Esophagus muscularis mucosa (tissue), 4 donors: ENCODE measurements around the gene ROBO1. TPM values are rescaled to one million over a fixed set of nuclear protein-coding genes. Genes with fewer than 3 reads are reported as not detected.

Experiments
- DNase-seq: peaks from one replicate; pipeline ENCODE4 v3.0.0-alpha.2; 2017; ENCODE audit errors: extremely low spot score
- H3K27ac ChIP-seq, 4 donors: fragments of 200-600 bp; sonication (generic); replicated peaks in 1 of 4; 1 replicate in 3 of 4; 2 replicates in 1 of 4; pipeline ENCODE4 v1.5.1; 2016 to 2019; ENCODE audit warnings: mild to moderate bottlenecking in 1 of 4
- H3K27me3 ChIP-seq, 4 donors: fragments of 200-600 bp; sonication (generic); one replicate each; pipeline versions ENCODE4 v1.5.1 to v1.6.0; 2016 to 2019
- H3K36me3 ChIP-seq, 4 donors: fragments of 200-600 bp; sonication (generic); one replicate each; pipeline ENCODE4 v1.5.1; 2016 to 2019
- H3K4me1 ChIP-seq, 4 donors: fragments of 200-600 bp; sonication (generic); one replicate each; pipeline ENCODE4 v1.5.1; 2016 to 2019
- H3K4me3 ChIP-seq, 4 donors: fragments of 200-600 bp; sonication (generic); 1 replicate in 2 of 4; 2 replicates in 2 of 4; pipeline ENCODE4 v1.5.1; 2016 to 2019; ENCODE audit warnings: mild to moderate bottlenecking in 4 of 4, moderate library complexity in 1 of 4
- H3K9me3 ChIP-seq, 4 donors: fragments of 200-600 bp; sonication (generic); 1 replicate in 3 of 4; 2 replicates in 1 of 4; pipeline ENCODE4 v1.5.1; 2016 to 2019
- EP300 ChIP-seq: sonication (generic); formaldehyde crosslinking; IDR thresholded peaks from one replicate; pipeline ENCODE4 v1.6.1; 2017; ENCODE audit warnings: antibody characterized with exemption
- POLR2A ChIP-seq: fragments of 450-650 bp; IDR thresholded peaks from one replicate; pipeline ENCODE4 v1.6.1; 2017; ENCODE audit warnings: antibody characterized with exemption, moderate library complexity, mild to moderate bottlenecking, low read depth
- POLR2AphosphoS5 ChIP-seq, 2 donors: sonication (generic); formaldehyde crosslinking; IDR thresholded peaks; one replicate each; pipeline ENCODE4 v1.6.1; 2017; ENCODE audit warnings: antibody characterized with exemption in 2 of 2
- WGBS: methylation state at CpG from one replicate; pipeline ENCODE4 v1.1.5; 2018; 5-methylcytosine and 5-hydroxymethylcytosine counted together
- intact Hi-C: fragments of 100-400 bp; cut with DNase I; formaldehyde crosslinking; loops from one replicate; pipeline ENCODE4 v1.15.1; 2023
- total RNA-seq, 4 donors: library from RNA; depleted of rRNA; stranded (reverse); fragments of >200 nt; gene quantifications; one replicate each; pipeline versions ENCODE4 v1.1.0 to v1.2.1, GENCODE V29; 2016
- TF ChIP-seq, protein P1 (sequence below), 3 experiments: fragments of 200-600 bp in 2 of 3; fragments of 450-650 bp in 1 of 3; sonication (generic) in 2 of 3; IDR thresholded peaks; one replicate each; pipeline ENCODE4 v1.5.1; 2017 to 2019; ENCODE audit warnings: antibody characterized with exemption in 3 of 3, mild to moderate bottlenecking in 2 of 3, moderate library complexity in 1 of 3

Gene ROBO1
- total RNA-seq, 4 donors from 2014 or later = 9.6 to 14.2 (median 12.6) TPM

GRCh38 chr3:79066481-79066880, 701.3 kb downstream of the ROBO1 start:
- DNase-seq = no peak
- intact Hi-C loops = no loop called here
- H3K36me3 ChIP-seq = no peaks in the 10 kb centered on the region
- TF ChIP-seq POLR2A (no peak), POLR2AphosphoS5 (IDR thresholded peaks at IDR 0.05) (no peak), EP300 (no peak)
- TF ChIP-seq, protein P1, sequence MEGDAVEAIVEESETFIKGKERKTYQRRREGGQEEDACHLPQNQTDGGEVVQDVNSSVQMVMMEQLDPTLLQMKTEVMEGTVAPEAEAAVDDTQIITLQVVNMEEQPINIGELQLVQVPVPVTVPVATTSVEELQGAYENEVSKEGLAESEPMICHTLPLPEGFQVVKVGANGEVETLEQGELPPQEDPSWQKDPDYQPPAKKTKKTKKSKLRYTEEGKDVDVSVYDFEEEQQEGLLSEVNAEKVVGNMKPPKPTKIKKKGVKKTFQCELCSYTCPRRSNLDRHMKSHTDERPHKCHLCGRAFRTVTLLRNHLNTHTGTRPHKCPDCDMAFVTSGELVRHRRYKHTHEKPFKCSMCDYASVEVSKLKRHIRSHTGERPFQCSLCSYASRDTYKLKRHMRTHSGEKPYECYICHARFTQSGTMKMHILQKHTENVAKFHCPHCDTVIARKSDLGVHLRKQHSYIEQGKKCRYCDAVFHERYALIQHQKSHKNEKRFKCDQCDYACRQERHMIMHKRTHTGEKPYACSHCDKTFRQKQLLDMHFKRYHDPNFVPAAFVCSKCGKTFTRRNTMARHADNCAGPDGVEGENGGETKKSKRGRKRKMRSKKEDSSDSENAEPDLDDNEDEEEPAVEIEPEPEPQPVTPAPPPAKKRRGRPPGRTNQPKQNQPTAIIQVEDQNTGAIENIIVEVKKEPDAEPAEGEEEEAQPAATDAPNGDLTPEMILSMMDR (IDR thresholded peaks at IDR 0.05) = no peak
- no peak overlapping the region for H3K4me3 ChIP-seq
- WGBS = 76% methylated on average over 4 of the region's 4 CpGs
- H3K9me3 ChIP-seq = no peaks in the 10 kb centered on the region
- no peaks in the 10 kb centered on the region for H3K4me1 ChIP-seq
- H3K27me3 ChIP-seq = no peaks in the 10 kb centered on the region
- H3K27ac ChIP-seq = no peak overlapping the region

- Histone ChIP-seq H3K9me3 (no peaks in the 10 kb centered on the region), H3K27ac (no peak overlapping the region), H3K4me1 (no peaks in the 10 kb centered on the region), H3K27me3 (no peaks in the 10 kb centered on the region), H3K4me3 (no peak overlapping the region), H3K36me3 (no peaks in the 10 kb centered on the region)
- no peak for DNase-seq
- intact Hi-C loops = no loop called here
- no peak for TF ChIP-seq EP300
- TF ChIP-seq POLR2A = no peak
- TF ChIP-seq POLR2AphosphoS5 (IDR thresholded peaks at IDR 0.05) = no peak
- TF ChIP-seq, protein P1 (IDR thresholded peaks at IDR 0.05) = no peak
- WGBS = 70% methylated on average over 2 of the region's 2 CpGs
Measured at GRCh38 chr3:79063624-79064023, 704.2 kb downstream of the ROBO1 start.

GRCh38 chr3:79057756-79058155, 710.0 kb downstream of the ROBO1 start:
- intact Hi-C loops = no loop called here
- H3K27me3 ChIP-seq = no peaks in the 10 kb centered on the region
- H3K4me3 ChIP-seq = no peak overlapping the region
- no peak overlapping the region for H3K27ac ChIP-seq
- no peaks in the 10 kb centered on the region for H3K36me3 ChIP-seq
- DNase-seq = no peak
- peaks cover 0 to 8% (median 7%) of the 10 kb centered on the region in 4 donors for H3K9me3 ChIP-seq
- WGBS = 91% methylated on average over 3 of the region's 3 CpGs
- no peaks in the 10 kb centered on the region for H3K4me1 ChIP-seq
- TF ChIP-seq, protein P1 (IDR thresholded peaks at IDR 0.05) = no peak
- no peak for TF ChIP-seq POLR2AphosphoS5 (IDR thresholded peaks at IDR 0.05)
- TF ChIP-seq EP300 = no peak
- no peak for TF ChIP-seq POLR2A

DNA sequence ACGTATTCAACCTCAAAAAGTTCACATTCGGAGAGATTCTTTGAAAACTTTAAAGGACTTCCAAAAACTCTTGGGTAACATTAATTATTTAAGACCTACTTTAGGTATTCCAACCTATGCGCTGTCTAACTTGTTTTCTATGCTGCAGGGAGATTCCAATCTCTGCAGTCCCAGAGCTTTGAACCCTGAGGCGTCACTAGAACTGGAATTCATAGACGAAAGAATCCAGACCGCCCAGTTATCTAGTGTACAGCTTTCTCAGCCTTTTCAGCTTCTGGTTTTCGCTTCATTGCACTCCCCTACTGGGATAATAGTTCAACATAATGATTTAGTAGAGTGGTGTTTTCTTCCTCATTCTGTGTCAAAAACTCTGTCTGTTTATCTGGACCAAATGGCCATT, 711.3 kb downstream of the ROBO1 start:
- WGBS = 90% methylated on average over 7 of the region's 7 CpGs
- Histone ChIP-seq H3K9me3 (peaks cover 0 to 17% (median 14%) of the 10 kb centered on the region in 4 donors), H3K36me3 (no peaks in the 10 kb centered on the region), H3K27me3 (no peaks in the 10 kb centered on the region), H3K27ac (no peak overlapping the region), H3K4me1 (no peaks in the 10 kb centered on the region), H3K4me3 (no peak overlapping the region)
- TF ChIP-seq POLR2A (no peak), POLR2AphosphoS5 (IDR thresholded peaks at IDR 0.05) (no peak), EP300 (no peak)
- TF ChIP-seq, protein P1 (IDR thresholded peaks at IDR 0.05) = no peak
- no peak for DNase-seq
- intact Hi-C loops = no loop called here

- WGBS = 91% methylated on average over 9 of the region's 9 CpGs
- no peaks in the 10 kb centered on the region for H3K27me3 ChIP-seq
- no peaks in the 10 kb centered on the region for H3K4me1 ChIP-seq
- H3K9me3 ChIP-seq = peaks cover 0 to 19% (median 14%) of the 10 kb centered on the region in 4 donors
- H3K27ac ChIP-seq = no peak overlapping the region
- intact Hi-C loops = no loop called here
- no peaks in the 10 kb centered on the region for H3K36me3 ChIP-seq
- no peak overlapping the region for H3K4me3 ChIP-seq
- DNase-seq = no peak
- TF ChIP-seq, protein P1 (IDR thresholded peaks at IDR 0.05) = no peak
- TF ChIP-seq EP300 (no peak), POLR2A (no peak), POLR2AphosphoS5 (IDR thresholded peaks at IDR 0.05) (no peak)
Measured at GRCh38 chr3:79052054-79052681, 715.6 kb downstream of the ROBO1 start.
